SH-SY5Y (cell line): Measurements from ENCODE around the gene TMEM116.

Experiments used
- GATA2 ChIP-seq: IDR thresholded peaks from 2 replicates; pipeline ENCODE4 v1.6.1; 2011; ENCODE audit warnings: mild to moderate bottlenecking, low read depth, low read length
- GATA3 ChIP-seq: IDR thresholded peaks from 2 replicates; pipeline ENCODE4 v1.6.1; 2011; ENCODE audit warnings: low read depth, mild to moderate bottlenecking, low read length, moderate library complexity

Gene TMEM116

DNA sequence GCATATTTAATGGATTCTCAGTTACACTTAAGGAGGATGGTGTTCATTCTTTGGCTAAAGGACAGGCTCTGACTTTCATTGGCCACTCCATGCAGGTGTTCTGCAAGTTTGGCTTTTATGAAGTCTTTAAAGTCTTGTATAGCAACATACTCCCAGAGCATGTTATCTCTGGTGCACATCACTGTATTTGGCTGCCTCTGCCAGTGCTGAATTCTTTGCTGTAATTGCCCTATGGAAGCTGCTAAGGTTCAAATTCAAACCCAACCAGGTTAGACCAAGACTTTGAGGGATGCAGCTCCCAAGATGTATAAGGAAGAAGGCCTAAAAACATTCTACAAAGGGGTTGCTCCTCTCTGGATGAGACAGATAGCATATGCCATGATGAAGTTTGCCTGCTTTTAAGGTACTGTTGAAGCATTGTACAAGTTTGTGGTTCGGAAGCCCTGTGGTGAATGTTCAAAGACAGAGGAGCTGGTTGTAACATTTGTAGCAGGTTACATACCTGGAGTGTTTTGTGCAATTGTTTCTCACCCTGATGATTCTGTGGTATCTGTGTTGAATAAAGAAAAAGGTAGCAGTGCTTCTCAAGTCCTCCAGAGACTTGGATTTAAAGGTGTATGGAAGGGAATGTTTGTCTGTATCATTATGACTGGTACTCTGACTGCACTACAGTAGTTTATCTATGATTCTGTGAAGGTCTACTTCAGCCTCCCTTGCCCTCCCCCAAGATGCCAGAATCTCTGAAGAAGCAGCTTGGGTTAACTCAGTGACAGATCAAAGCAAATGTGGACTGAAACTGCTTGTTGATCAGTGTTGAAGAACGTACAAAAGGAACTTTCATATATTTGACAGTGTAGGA lies 19.4 kb downstream of the TMEM116 start:
- TF ChIP-seq GATA3 (no peak), GATA2 (no peak)

DNA sequence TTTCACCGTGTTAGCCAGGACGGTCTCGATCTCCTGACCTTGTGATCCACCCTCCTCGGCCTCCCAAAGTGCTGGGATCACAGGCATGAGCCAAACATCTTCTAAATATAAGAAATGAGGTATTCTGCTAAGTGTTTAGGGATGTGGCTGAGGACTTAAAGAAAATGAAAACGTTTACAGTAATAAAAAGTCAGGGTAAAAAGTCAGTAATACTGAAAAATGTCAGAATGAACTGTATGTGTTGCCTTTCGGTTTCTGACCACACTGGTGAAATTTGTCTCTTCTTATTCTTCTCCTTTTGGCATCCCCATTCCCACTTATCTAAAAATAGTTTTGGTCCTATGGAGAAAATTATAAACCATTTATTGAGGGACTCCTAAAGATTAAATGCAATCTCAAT lies 20.5 kb downstream of the TMEM116 start:
- TF ChIP-seq GATA2, result no peak
- TF ChIP-seq GATA3, result no peak

DNA sequence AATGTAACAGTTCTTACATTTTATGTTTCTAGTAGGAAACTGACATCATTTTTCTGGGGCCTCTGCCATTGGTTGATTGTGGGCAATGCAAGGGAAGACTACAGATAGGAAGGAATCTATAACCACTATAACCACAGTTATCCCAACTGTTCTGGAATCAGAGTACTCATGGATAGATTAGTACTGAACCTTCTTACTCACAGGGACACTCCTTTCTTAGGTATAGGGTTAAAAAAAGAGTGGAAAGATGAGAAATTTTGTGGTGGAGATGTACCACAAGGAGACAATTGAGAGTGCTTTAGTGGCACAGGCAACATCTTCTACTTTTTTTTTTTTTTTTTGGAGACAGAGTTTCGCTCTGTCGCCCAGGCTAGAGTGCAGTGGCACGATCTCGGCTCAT lies 21.0 kb downstream of the TMEM116 start:
- TF ChIP-seq GATA2 (no peak), GATA3 (no peak)

DNA sequence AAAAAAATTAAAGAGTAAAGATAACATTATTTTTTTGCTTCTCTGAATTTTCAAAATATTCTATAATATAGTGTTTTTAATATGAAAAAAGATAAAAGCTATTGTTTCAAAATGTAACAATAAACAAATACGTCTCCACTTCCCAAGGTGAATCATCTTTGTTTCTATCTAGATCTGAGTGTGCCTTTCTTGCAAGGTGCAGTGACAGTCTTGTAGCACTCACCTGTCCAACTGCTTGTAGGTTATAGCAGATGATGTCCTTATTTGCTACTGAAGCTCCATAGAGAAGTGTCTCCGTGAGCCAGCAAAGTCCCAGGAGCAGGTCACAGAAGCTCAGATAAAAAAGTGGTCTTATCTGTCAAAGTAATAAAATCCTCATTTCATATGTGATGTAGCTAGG lies 21.4 kb downstream of the TMEM116 start:
- no peak for TF ChIP-seq GATA3
- no peak for TF ChIP-seq GATA2

DNA sequence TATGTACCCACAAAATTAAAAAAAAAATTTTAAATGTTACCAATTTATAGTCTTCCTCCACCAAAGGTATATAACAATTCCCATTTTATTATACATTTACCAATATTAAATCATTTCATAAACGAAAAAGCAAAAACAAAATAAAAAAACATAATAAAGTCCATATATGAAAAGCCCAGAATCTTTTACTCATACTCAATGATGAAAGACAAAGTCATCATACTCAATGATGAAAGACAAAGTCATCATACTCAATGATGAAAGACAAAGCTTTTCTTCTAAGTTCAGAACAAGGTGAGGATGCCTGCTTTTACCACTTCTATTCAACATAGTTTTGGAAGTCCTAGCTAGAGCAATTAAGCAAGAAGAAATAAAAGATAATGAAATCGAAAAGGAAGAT lies 28.1 kb downstream of the TMEM116 start:
- no peak for TF ChIP-seq GATA3
- TF ChIP-seq GATA2, result no peak

DNA sequence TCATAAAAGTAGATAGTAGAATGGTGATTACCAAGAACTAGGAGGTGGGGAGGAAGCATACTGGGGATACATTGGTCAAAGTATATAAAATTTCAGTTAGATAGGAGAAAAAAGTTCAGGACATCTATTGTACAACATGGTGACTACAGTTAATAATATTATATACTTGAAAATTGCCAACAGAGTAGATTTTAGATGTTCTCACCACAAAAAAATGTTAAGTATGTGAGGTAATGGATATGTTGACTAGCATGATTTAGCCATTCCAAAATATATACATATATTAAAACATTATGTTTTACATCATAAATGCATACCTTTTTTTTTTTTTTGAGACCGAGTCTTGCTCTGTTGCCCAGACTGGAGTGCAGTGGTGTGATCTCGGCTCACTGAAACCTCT lies 31.0 kb downstream of the TMEM116 start:
- TF ChIP-seq GATA3 (no peak), GATA2 (no peak)

DNA sequence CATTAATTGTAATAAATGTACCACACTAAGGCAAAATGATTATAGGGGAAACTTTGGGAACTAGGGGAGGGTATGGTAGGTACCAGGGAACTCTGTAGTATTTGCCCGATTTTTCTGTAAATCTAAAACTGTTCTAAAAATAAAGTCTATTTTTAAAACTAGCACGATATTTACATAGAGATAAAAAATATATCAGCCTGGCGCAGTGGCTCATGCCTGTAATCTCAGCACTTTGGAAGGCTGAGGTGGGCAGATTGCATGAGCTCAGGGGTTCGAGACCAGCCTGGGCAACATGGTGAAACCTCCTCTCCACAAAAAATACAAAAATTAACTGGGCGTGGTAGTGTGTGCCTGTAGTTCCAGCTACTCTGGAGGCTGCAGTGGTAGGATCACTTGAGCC lies 32.4 kb downstream of the TMEM116 start:
- TF ChIP-seq GATA2, result no peak
- TF ChIP-seq GATA3, result no peak

DNA sequence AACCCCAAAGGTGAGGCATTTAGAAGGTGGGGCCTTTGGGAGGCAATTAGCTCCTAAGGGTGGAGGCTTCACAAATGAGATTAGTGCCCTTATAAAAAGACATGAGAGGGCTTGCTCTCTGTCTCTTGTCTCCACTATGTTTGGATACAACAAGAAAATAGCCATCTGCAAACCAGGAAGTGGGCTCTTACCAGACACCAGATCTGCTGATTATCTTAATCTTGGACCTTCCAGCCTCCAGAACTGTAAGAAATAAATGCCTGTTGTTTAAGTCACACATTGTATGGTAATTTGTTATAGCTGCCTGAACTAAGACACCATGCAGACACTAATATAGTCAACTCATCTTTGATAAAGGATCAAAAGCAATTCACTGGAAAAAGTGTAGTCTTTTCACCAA lies 34.4 kb downstream of the TMEM116 start:
- TF ChIP-seq GATA3 (no peak), GATA2 (no peak)

DNA sequence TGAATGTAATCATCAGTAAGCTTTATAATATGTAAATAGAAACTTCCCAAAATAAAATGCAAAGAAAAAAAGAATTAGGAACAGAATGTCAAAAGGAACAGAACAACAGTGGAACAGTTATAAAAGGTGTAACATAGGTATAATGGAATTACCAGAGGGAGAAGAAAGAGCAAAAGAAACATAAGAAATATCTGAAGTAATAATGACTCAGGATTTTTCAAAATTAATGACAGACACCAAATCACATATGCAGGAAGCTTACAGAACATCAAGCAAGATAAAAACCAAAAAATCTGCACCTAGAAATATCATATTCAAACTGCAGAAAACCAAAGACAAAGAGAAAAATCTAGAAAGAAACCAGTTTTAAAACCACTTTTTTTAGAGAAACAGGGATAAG lies 36.1 kb downstream of the TMEM116 start:
- no peak for TF ChIP-seq GATA3
- TF ChIP-seq GATA2, result no peak

DNA sequence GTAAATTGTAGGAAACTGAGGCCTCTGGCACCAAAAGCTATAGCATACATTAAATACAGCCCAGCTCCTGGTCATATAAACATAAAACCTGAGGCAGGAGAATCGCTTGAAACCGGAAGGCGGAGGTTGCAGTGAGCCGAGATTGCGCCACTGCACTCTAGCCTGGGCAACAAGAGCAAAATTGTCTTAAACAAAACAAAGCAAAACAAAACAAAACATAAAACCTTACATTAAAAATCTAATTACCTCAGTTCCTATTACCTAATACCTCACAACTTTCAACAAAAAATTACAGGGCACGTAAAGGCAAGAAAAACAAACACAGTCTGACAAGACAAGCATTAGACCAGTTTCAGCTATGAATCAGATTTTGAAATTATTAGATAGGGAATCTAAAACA lies 36.7 kb downstream of the TMEM116 start:
- no peak for TF ChIP-seq GATA3

DNA sequence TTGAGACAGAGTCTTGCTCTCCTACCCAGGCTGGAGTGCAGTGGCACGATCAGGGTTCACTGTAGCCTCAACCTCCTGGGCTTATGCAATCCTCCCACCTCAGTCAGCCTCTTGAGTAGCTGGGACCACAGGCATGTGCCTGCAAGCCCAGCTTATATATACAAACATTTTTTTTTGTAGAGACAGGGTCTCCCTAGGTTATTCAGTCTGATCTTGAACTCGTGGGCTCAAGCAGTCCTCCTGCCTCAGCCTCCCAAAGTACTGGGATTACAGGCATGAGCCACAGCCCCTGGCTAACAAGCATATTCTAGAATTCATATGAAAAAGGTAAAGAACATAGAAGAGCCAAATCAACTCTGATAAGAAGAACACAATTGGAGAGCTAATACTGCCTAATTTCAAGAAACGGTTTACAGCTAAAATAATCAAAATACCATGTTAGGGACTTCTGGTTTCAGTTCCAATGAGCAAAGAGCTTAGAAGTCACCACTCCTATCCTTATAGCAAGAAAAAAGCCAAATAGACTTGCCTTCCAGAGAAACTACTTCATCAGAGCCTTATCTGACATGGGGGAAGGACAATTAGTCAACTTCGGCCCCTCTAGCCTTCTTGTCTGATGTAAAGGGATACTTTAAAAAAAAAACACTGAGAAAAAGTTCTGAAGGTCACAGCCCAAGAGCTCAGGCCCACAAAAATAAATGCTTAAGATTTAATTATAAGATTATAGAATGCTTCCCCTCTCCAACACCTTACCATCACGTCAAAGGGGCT lies 37.6 kb downstream of the TMEM116 start:
- TF ChIP-seq GATA3, result no peak
- TF ChIP-seq GATA2, result no peak

DNA sequence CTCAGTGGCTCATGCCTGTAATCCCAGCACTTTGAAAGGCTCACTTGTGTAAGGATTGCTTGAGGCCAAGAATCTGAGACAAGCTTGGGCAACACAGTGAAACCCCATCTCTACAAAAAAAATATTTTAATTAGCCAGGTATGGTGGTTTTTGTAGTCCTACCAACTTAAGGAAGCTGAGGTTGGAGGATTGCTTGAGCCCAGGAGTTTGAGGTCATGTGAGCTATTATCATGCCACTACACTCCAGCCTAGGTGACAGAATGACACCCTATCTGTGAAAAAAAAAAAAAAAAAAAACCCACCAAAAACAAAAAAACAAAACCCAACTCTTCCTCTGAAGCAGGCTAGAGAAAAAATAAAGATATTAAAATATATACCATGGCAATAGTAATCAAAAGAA lies 41.2 kb downstream of the TMEM116 start:
- no peak for TF ChIP-seq GATA3
- no peak for TF ChIP-seq GATA2

DNA sequence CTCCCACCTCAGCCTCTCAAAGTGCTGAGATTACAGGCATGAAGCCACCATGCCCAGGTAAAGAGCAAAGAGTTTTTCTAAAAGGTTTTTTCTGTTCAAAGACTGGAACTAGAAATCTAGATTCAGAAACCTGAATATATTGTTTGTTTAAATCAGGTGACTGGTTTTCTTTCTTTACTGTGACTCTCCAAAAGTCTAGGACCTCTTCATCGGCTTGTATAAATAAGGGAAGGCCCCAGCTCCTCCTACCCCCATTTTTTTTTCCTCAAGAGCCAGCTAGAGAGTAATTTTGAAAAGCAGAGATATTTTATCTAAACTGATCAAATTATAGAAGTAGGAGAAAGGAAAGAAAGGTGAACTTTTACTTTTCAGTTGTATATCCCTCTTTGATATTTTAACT lies 48.0 kb downstream of the TMEM116 start:
- no peak for TF ChIP-seq GATA3
- TF ChIP-seq GATA2, result no peak

DNA sequence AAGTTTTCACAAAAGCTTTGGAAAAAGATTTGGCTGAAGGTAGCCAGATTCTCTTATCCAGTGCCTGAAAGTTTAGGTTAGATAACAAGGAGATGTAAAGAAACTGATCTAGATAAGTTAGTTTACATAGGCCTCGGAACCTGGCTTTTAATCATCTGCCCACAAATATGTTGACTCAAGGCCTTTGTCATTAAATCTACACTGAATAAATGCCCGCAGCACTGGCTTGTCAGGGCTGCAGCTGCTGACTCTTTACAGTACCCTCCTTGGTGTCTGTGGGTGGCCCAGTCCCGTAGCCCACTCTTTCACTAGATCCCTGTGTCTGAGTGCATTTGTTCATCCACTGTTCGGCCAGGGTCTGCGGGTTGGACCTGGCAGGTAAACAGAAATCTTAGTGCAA lies 58.0 kb downstream of the TMEM116 start:
- TF ChIP-seq GATA2 (no peak), GATA3 (no peak)

DNA sequence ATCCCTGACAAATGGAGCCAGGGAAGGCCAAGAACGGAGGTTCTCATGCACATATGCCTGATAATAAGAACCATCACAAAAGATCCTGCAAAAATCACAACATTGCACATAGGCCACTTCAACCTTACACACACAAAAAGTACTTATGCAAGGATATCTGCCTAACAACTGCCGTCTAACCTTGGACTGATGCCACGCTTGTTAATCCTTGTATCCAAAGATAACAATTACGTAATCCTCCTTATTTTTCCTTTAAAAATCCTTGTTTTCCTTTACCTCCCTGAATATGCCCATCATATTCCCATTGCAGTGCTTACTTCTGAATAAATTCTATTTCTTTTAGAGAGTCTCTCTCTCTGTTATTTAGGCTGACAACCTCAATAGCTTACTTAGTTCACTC lies 59.5 kb downstream of the TMEM116 start:
- TF ChIP-seq GATA2, result no peak
- no peak for TF ChIP-seq GATA3
